Type B pancreatic cell (in vitro differentiated cells): ENCODE data around the gene ARHGAP15. TPM values are rescaled to one million over a fixed set of nuclear protein-coding genes. Genes with fewer than 3 reads are reported as not detected.
A peak's percentile ranks its signal among the peaks of the same experiment; 100 is the strongest.

Experiments
- DNase-seq: peaks from one replicate; pipeline ENCODE4 v3.0.0; 2021; ENCODE audit warnings: mixed read lengths; ENCODE audit not compliant: unreplicated experiment; ENCODE audit errors: extremely low spot score
- H3K27ac Mint-ChIP-seq: 2 replicates; pipeline ENCODE4 v1.8.0; 2021; ENCODE audit warnings: mild to moderate bottlenecking, mixed read lengths
- H3K27me3 Mint-ChIP-seq: 2 replicates; pipeline ENCODE4 v1.8.0; 2021; ENCODE audit warnings: mixed read lengths
- H3K36me3 Mint-ChIP-seq: 2 replicates; pipeline ENCODE4 v1.8.0; 2021; ENCODE audit warnings: mixed read lengths
- H3K4me1 Mint-ChIP-seq: one replicate; pipeline ENCODE4 v1.8.0; 2021; ENCODE audit warnings: mixed read lengths; ENCODE audit not compliant: unreplicated experiment
- H3K4me3 Mint-ChIP-seq: 2 replicates; pipeline ENCODE4 v1.8.0; 2021; ENCODE audit warnings: mild to moderate bottlenecking, mixed read lengths
- H3K9me3 Mint-ChIP-seq: 2 replicates; pipeline ENCODE4 v1.8.0; 2021; ENCODE audit warnings: mixed read lengths
- total RNA-seq: library from RNA; stranded (reverse); gene quantifications from 2 replicates; pipeline ENCODE4 v1.2.1, GENCODE V29; 2021; ENCODE audit warnings: low replicate concordance
- TF ChIP-seq, protein P1 (sequence below): fragments of 200-600 bp; sonication (generic); conservative IDR thresholded peaks from 2 replicates; pipeline ENCODE4 v1.5.0; 2021; ENCODE audit warnings: antibody characterized with exemption, mild to moderate bottlenecking

Gene ARHGAP15
- total RNA-seq, 1 donor from 2014 or later: not detected

- H3K4me3 Mint-ChIP-seq: no peak overlapping the region
- TF ChIP-seq, protein P1, sequence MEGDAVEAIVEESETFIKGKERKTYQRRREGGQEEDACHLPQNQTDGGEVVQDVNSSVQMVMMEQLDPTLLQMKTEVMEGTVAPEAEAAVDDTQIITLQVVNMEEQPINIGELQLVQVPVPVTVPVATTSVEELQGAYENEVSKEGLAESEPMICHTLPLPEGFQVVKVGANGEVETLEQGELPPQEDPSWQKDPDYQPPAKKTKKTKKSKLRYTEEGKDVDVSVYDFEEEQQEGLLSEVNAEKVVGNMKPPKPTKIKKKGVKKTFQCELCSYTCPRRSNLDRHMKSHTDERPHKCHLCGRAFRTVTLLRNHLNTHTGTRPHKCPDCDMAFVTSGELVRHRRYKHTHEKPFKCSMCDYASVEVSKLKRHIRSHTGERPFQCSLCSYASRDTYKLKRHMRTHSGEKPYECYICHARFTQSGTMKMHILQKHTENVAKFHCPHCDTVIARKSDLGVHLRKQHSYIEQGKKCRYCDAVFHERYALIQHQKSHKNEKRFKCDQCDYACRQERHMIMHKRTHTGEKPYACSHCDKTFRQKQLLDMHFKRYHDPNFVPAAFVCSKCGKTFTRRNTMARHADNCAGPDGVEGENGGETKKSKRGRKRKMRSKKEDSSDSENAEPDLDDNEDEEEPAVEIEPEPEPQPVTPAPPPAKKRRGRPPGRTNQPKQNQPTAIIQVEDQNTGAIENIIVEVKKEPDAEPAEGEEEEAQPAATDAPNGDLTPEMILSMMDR: no peak
- H3K9me3 Mint-ChIP-seq: peaks cover 3% of the 10 kb centered on the region
- peaks cover 3% of the 10 kb centered on the region for H3K27me3 Mint-ChIP-seq
- H3K36me3 Mint-ChIP-seq: no peaks in the 10 kb centered on the region
- DNase-seq: no peak
- H3K27ac Mint-ChIP-seq: no peak overlapping the region
- H3K4me1 Mint-ChIP-seq: no peaks in the 10 kb centered on the region
Observed at GRCh38 chr2:143429932-143430679, 300.9 kb downstream of the ARHGAP15 start.

- no peaks in the 10 kb centered on the region for H3K36me3 Mint-ChIP-seq
- no peaks in the 10 kb centered on the region for H3K9me3 Mint-ChIP-seq
- no peaks in the 10 kb centered on the region for H3K4me1 Mint-ChIP-seq
- TF ChIP-seq, protein P1: no peak
- H3K4me3 Mint-ChIP-seq: no peak overlapping the region
- no peak for DNase-seq
- no peak overlapping the region for H3K27ac Mint-ChIP-seq
- peaks cover 3% of the 10 kb centered on the region for H3K27me3 Mint-ChIP-seq
Observed at GRCh38 chr2:143431316-143431715, 302.1 kb downstream of the ARHGAP15 start.

DNA sequence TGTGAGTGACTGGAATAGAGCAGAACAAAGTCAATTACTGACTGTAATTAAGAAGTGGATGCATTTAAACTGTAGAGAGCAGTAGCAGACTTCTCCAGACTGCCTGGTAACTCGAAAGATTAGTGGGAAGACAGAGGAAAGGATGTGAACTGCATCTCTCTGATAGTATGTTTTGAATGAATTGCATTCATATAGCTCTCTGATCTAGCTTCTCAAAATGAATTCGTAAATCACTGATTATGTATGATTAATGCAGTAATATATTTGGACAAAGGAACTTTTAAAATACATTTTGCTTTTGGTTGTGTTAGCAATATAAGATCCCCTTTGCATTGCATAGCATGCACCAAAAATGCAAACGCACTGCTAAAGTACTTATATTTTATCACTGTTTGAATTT is 304.0 kb downstream of the ARHGAP15 start:
- H3K9me3 Mint-ChIP-seq: no peaks in the 10 kb centered on the region
- H3K27ac Mint-ChIP-seq: no peak overlapping the region
- H3K4me1 Mint-ChIP-seq: no peaks in the 10 kb centered on the region
- TF ChIP-seq, protein P1: peak; percentile 31
- H3K27me3 Mint-ChIP-seq: no peaks in the 10 kb centered on the region
- no peaks in the 10 kb centered on the region for H3K36me3 Mint-ChIP-seq
- DNase-seq: no peak
- H3K4me3 Mint-ChIP-seq: no peak overlapping the region

DNA sequence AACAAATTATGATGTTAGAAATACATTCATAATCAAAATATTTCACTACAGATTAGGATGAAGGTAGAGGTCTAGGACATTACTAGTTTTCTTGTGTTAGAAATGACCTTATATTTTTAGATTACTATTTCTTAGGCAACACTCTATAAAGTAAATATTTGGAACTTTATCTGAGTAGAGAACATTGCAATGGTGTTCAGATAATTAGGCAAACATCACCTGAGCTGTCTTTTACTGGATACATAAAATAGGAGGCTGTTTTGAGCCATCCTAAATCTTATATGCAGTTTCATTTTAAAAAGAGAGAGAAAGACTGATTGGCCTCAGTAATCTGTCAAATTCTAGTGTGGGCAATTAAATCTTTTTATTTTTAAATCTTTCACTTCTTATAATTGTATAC is 304.6 kb downstream of the ARHGAP15 start:
- no peaks in the 10 kb centered on the region for H3K27me3 Mint-ChIP-seq
- no peak overlapping the region for H3K4me3 Mint-ChIP-seq
- no peak for DNase-seq
- TF ChIP-seq, protein P1: no peak
- H3K4me1 Mint-ChIP-seq: no peaks in the 10 kb centered on the region
- no peaks in the 10 kb centered on the region for H3K9me3 Mint-ChIP-seq
- no peak overlapping the region for H3K27ac Mint-ChIP-seq
- no peaks in the 10 kb centered on the region for H3K36me3 Mint-ChIP-seq

- DNase-seq: no peak
- Mint-ChIP-seq H3K27me3 (no peaks in the 10 kb centered on the region), H3K4me1 (no peaks in the 10 kb centered on the region), H3K9me3 (no peaks in the 10 kb centered on the region), H3K27ac (no peak overlapping the region), H3K36me3 (no peaks in the 10 kb centered on the region), H3K4me3 (no peak overlapping the region)
- TF ChIP-seq, protein P1: no peak
Observed at GRCh38 chr2:143434445-143434844, 305.2 kb downstream of the ARHGAP15 start.
